Breast epithelium (tissue), 3 donors: ENCODE measurements around the gene FITM1.

ENCODE experiments used
- POLR2A ChIP-seq: fragments of 450-650 bp; IDR thresholded peaks from one replicate; pipeline ENCODE4 v1.6.1; 2016; ENCODE audit warnings: antibody characterized with exemption, mild to moderate bottlenecking, moderate library complexity
- POLR2AphosphoS5 ChIP-seq, 3 donors: sonication (generic); formaldehyde crosslinking; IDR thresholded peaks; one replicate each; pipeline ENCODE4 v1.6.1; 2017; ENCODE audit warnings: antibody characterized with exemption in 3 of 3
- TF ChIP-seq, protein P1 (sequence below), 3 donors: fragments of 450-650 bp; IDR thresholded peaks; one replicate each; pipeline ENCODE4 v1.5.1; 2016 to 2017; ENCODE audit warnings: antibody characterized with exemption in 3 of 3, mild to moderate bottlenecking in 3 of 3, moderate library complexity in 3 of 3

DNA sequence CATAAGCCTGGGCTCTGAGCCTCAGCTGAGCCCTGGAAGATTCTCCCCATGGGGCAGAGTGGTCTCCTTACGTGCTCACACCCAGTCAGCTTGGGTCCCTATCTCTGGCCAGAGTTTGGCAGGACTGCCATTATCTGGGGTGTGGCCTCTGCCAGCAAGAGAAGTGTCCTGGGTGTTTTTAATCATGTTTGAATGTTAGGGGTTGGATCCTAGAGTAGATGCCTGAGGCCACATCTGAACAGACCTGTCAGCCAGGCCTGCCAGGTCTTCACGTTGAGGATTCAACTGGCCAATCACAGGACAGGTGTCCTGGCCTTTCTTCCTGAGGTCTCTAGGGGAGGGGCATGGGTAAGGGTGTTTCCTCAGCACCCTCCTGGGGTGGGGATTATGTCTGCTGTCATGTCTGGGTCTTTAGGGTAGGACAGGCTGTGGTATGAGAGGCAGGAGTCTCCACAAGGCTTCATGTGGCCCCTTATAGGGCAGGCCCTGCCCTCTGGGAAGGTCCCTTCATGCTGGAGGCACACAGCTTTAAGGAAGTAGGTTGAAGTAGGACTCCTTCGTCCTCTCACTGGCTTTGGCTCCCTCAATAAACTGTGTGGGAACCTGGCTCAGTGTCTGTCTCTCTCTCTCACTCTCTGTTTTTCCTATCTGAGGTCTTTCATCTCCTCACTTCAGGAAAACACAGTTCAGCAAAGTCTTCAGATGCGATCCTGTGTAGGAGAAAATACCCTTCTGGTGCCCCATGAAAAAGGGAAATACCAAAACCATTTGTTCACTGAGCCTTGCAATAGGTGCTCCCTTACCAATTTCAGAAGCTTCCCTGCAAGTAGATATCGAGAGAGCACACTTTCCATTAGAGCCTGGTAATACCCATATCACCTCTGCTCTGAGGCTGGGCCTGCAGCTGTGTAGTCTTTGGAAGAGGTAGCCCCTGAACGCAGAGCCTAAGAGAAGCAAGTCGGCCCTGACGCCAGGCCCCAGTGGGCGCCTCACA, 6.7 kb upstream of the FITM1 start:
- TF ChIP-seq, protein P1, sequence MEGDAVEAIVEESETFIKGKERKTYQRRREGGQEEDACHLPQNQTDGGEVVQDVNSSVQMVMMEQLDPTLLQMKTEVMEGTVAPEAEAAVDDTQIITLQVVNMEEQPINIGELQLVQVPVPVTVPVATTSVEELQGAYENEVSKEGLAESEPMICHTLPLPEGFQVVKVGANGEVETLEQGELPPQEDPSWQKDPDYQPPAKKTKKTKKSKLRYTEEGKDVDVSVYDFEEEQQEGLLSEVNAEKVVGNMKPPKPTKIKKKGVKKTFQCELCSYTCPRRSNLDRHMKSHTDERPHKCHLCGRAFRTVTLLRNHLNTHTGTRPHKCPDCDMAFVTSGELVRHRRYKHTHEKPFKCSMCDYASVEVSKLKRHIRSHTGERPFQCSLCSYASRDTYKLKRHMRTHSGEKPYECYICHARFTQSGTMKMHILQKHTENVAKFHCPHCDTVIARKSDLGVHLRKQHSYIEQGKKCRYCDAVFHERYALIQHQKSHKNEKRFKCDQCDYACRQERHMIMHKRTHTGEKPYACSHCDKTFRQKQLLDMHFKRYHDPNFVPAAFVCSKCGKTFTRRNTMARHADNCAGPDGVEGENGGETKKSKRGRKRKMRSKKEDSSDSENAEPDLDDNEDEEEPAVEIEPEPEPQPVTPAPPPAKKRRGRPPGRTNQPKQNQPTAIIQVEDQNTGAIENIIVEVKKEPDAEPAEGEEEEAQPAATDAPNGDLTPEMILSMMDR (IDR thresholded peaks at IDR 0.05): no peak
- TF ChIP-seq POLR2AphosphoS5 (IDR thresholded peaks at IDR 0.05) (no peak), POLR2A (no peak)
